Measurements from ENCODE around the gene DLG2.

GRCh38 chr11:83473743-83474142, 2153.4 kb downstream of the DLG2 start:
- TF ChIP-seq, protein P1, sequence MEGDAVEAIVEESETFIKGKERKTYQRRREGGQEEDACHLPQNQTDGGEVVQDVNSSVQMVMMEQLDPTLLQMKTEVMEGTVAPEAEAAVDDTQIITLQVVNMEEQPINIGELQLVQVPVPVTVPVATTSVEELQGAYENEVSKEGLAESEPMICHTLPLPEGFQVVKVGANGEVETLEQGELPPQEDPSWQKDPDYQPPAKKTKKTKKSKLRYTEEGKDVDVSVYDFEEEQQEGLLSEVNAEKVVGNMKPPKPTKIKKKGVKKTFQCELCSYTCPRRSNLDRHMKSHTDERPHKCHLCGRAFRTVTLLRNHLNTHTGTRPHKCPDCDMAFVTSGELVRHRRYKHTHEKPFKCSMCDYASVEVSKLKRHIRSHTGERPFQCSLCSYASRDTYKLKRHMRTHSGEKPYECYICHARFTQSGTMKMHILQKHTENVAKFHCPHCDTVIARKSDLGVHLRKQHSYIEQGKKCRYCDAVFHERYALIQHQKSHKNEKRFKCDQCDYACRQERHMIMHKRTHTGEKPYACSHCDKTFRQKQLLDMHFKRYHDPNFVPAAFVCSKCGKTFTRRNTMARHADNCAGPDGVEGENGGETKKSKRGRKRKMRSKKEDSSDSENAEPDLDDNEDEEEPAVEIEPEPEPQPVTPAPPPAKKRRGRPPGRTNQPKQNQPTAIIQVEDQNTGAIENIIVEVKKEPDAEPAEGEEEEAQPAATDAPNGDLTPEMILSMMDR (IDR thresholded peaks at IDR 0.05; ENCODE audit: low read depth, low read length, poor library complexity, severe bottlenecking), result no peak
- no peak for TF ChIP-seq EZH2phosphoT487 (IDR thresholded peaks at IDR 0.05; ENCODE audit: borderline replicate concordance, low read length)

Measured in DOHH2 (cell line).